ENCODE results near the gene OR4F29. TPM values are rescaled to one million over a fixed set of nuclear protein-coding genes. Genes with fewer than 3 reads are reported as not detected.
"Not testable (repeated sequence)": the region's sequence is repeated elsewhere in the genome, so short reads cannot be mapped to it uniquely, and the experiment has no call there.

The OR4F29 gene
- not detected in 2 replicates for polyA plus RNA-seq (2013)

- not testable (repeated sequence) for H3K18ac ChIP-seq (ENCODE audit: low read length); H3K9me3 ChIP-seq (ENCODE audit: insufficient read depth, low read depth, low read length); H2BK5ac ChIP-seq (ENCODE audit: low read depth, low read length, poor library complexity); H3K36me3 ChIP-seq (ENCODE audit: control insufficient read depth in 1 of 2, insufficient read depth in 2 of 2, low read length in 2 of 2); H3K4me2 ChIP-seq (ENCODE audit: low read length); H2AFZ ChIP-seq (ENCODE audit: insufficient read depth, low read length, poor library complexity); H4K12ac ChIP-seq (ENCODE audit: low read depth, low read length); H3K23ac ChIP-seq (ENCODE audit: low read length); H3K9ac ChIP-seq (ENCODE audit: low read length); H3K27me3 ChIP-seq (ENCODE audit: insufficient read depth, low read length); H4K8ac ChIP-seq (ENCODE audit: low read depth, low read length); H3K14ac ChIP-seq (ENCODE audit: low read length); H3K79me2 ChIP-seq (ENCODE audit: control insufficient read depth, insufficient read depth, low read length, poor library complexity); H3K4ac ChIP-seq (ENCODE audit: low read depth, low read length); H2BK12ac ChIP-seq (ENCODE audit: low read length); H3K4me3 ChIP-seq (ENCODE audit: low read depth, low read length); H2AK5ac ChIP-seq (ENCODE audit: low read length); H2BK120ac ChIP-seq (ENCODE audit: insufficient read depth, low read length, poor library complexity); H3K27ac ChIP-seq (ENCODE audit: low read depth, low read length); DNase-seq; H3K79me1 ChIP-seq (ENCODE audit: low read length); H4K91ac ChIP-seq (ENCODE audit: low read depth, low read length); H3K4me1 ChIP-seq (ENCODE audit: control insufficient read depth in 1 of 2, insufficient read depth in 2 of 2, low read length in 2 of 2)
Observed at GRCh38 chr1:451578-451977, at the start of gene OR4F29. Gene OR4F29 (minus strand): TSS chr1:451678. CDS start chr1:451678, 0 bp downstream.

Data from trophoblast cell (in vitro differentiated cells and primary cell).